SK-MEL-5 (cell line): ENCODE results near the gene LIPK. TPM values are rescaled to one million over a fixed set of nuclear protein-coding genes. Genes with fewer than 3 reads are reported as not detected.

Experiments used
- total RNA-seq: library from RNA; depleted of rRNA; stranded (reverse); fragments of >200 nt; shearing (Covaris generic); gene quantifications from 2 replicates; pipeline ENCODE4 v1.2.3, GENCODE V29; 2014; rRNA removed

Gene LIPK
- total RNA-seq, 1 experiment from 2014 or later = not detected

Other genes starting within 250 kb of the LIPK start
- 47.5 and 50.9 TPM in 2 replicates for gene RNLS, start 122.9 kb upstream of the LIPK start, total RNA-seq
- not detected in 2 replicates for gene LIPJ, start 119.5 kb upstream of the LIPK start, total RNA-seq
- not detected in 2 replicates for gene LIPF, start 41.8 kb upstream of the LIPK start, total RNA-seq
- not detected in 2 replicates for gene LIPN, start 53.8 kb downstream of the LIPK start, total RNA-seq
- not detected in 2 replicates for gene LIPM, start 96.5 kb downstream of the LIPK start, total RNA-seq
- not detected in 2 replicates for gene ANKRD22, start 145.6 kb downstream of the LIPK start, total RNA-seq
- 8.2 and 8.4 TPM in 2 replicates for gene STAMBPL1, start 174.0 kb downstream of the LIPK start, total RNA-seq
- 2.8 and 2.9 TPM in 2 replicates for gene ACTA2, start 246.5 kb downstream of the LIPK start, total RNA-seq